Body of pancreas (tissue), 4 donors: ENCODE measurements around the gene DSPP. TPM values are rescaled to one million over a fixed set of nuclear protein-coding genes. Genes with fewer than 3 reads are reported as not detected.

Source experiments
- ATAC-seq: fragments of 150-250 bp; one replicate; pipeline ENCODE4 v1.9.1; 2016
- DNase-seq, 4 donors: peaks; one replicate each; pipeline ENCODE4 v3.0.0-alpha.2; 2019
- H3K27ac ChIP-seq, 4 donors: fragments of 200-600 bp; sonication (generic); 1 replicate in 3 of 4; 2 replicates in 1 of 4; pipeline versions ENCODE4 v1.5.1 to v1.6.1; 2016 to 2019; ENCODE audit warnings: mild to moderate bottlenecking in 1 of 4, mixed read lengths in 1 of 4, moderate library complexity in 1 of 4
- H3K27me3 ChIP-seq, 2 donors: fragments of 200-600 bp; sonication (generic); one replicate each; pipeline ENCODE4 v1.6.0; 2016; ENCODE audit warnings: mild to moderate bottlenecking in 1 of 2
- H3K36me3 ChIP-seq, 2 donors: fragments of 200-600 bp; sonication (generic); replicated peaks in 1 of 2; 2 replicates each; pipeline ENCODE4 v1.5.1; 2016; ENCODE audit warnings: low read depth in 2 of 2; ENCODE audit not compliant: insufficient read depth in 1 of 2
- H3K4me1 ChIP-seq: fragments of 200-600 bp; sonication (generic); one replicate; pipeline ENCODE4 v1.6.0; 2016
- H3K4me3 ChIP-seq, 2 donors: fragments of 200-600 bp; sonication (generic); 1 replicate in 1 of 2; 2 replicates in 1 of 2; pipeline ENCODE4 v1.5.1; 2016 to 2019
- H3K9me3 ChIP-seq, 3 donors: fragments of 200-600 bp; sonication (generic); 1 replicate in 2 of 3; 2 replicates in 1 of 3; pipeline ENCODE4 v1.5.1; 2016
- CTCF ChIP-seq, 7 experiments: fragments of 450-650 bp in 4 of 7; fragments of 200-600 bp in 3 of 7; sonication (generic) in 3 of 7; IDR thresholded peaks; one replicate each; pipeline ENCODE4 v1.5.1; 2016 to 2019; ENCODE audit warnings: antibody characterized with exemption in 7 of 7
- POLR2A ChIP-seq, 3 donors: fragments of 450-650 bp; IDR thresholded peaks; one replicate each; pipeline ENCODE4 v1.6.1; 2016; ENCODE audit warnings: antibody characterized with exemption in 3 of 3, mild to moderate bottlenecking in 2 of 3
- WGBS, 2 donors: methylation state at CpG; one replicate each; pipeline ENCODE4 v1.1.5; 2017; 5-methylcytosine and 5-hydroxymethylcytosine counted together
- intact Hi-C: fragments of 100-400 bp; cut with DNase I; formaldehyde crosslinking; loops from one replicate; pipeline ENCODE4 v1.15.1; 2023
- total RNA-seq, 2 donors: library from RNA; depleted of rRNA; stranded (reverse); fragments of >200 nt; gene quantifications; one replicate each; pipeline ENCODE4 v1.1.0, GENCODE V29; 2016

Gene DSPP
- total RNA-seq, 2 donors from 2014 or later = not detected

DNA sequence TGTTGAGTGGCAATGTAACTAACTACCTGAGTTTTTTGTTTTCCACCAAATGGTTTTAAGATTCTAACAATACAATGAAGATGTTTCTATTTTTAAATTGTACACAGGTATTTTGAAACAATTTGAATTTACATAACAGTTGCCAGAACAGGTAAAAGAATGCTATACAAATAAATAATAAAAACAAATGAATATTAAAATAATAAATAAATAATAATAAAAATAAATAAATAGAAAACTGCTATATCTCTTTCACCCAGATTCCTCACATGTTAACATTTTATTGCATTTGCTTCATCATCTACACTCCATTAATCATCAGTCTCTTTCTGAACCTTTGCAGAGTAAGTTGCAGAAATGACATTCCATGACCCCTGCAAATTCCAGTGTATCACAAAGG, 32.3 kb upstream of the DSPP start:
- Histone ChIP-seq H3K36me3 (no peaks in the 10 kb centered on the region), H3K4me1 (no peaks in the 10 kb centered on the region), H3K27me3 (no peaks in the 10 kb centered on the region), H3K9me3 (no peaks in the 10 kb centered on the region), H3K4me3 (no peak overlapping the region), H3K27ac (no peak overlapping the region)
- no peak for ATAC-seq
- intact Hi-C loops = no loop called here
- DNase-seq = no peak
- TF ChIP-seq CTCF (IDR thresholded peaks at IDR 0.05) (no peak), POLR2A (IDR thresholded peaks at IDR 0.05) (no peak)

DNA sequence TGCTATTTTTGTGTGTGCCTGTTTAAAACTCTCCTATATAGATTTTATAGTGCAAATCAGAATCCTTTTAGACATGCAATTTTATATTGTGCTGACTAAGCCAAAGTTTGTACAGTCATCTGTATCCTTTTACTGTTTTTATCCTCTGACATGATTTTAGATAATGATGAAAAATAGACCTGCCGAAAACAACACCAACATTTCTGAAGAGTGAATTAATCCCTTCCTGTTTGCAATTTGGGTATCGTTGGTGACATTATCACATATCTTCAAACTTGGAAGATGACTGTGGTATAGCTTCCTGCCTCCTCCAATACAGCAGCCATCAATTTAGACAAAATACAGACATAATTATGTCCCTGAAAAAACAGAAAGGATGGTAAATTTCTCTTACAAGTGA, 28.9 kb upstream of the DSPP start:
- TF ChIP-seq POLR2A (IDR thresholded peaks at IDR 0.05) = no peak
- TF ChIP-seq CTCF (IDR thresholded peaks at IDR 0.05) = no peak
- intact Hi-C loops = no loop called here
- Histone ChIP-seq H3K36me3 (no peaks in the 10 kb centered on the region), H3K27me3 (no peaks in the 10 kb centered on the region), H3K27ac (no peak overlapping the region), H3K9me3 (no peaks in the 10 kb centered on the region), H3K4me1 (no peaks in the 10 kb centered on the region), H3K4me3 (no peak overlapping the region)
- DNase-seq = no peak
- ATAC-seq = no peak
- 48 to 50% methylated on average over 2 of the region's 2 CpGs for WGBS, 2 donors

- H3K9me3 ChIP-seq = no peaks in the 10 kb centered on the region
- intact Hi-C loops = no loop called here
- H3K27ac ChIP-seq = no peak overlapping the region
- TF ChIP-seq CTCF (IDR thresholded peaks at IDR 0.05) (no peak), POLR2A (IDR thresholded peaks at IDR 0.05) (no peak)
- DNase-seq = no peak
- H3K36me3 ChIP-seq = no peaks in the 10 kb centered on the region
- no peaks in the 10 kb centered on the region for H3K4me1 ChIP-seq
- no peak overlapping the region for H3K4me3 ChIP-seq
- 36 to 43% methylated on average over 3 of the region's 3 CpGs for WGBS, 2 donors
- no peaks in the 10 kb centered on the region for H3K27me3 ChIP-seq
- no peak for ATAC-seq
These were observed 28.3 kb upstream of the DSPP start for GRCh38 chr4:87580057-87580456.

GRCh38 chr4:87584222-87584908, 24.0 kb upstream of the DSPP start:
- no peak for ATAC-seq
- DNase-seq = no peak

More at GRCh38 chr4:87584222-87584908, 24.0 kb upstream of the DSPP start:
- no peaks in the 10 kb centered on the region for H3K4me1 ChIP-seq
- no peaks in the 10 kb centered on the region for H3K36me3 ChIP-seq
- 50 to 60% methylated on average over 2 of the region's 2 CpGs for WGBS, 2 donors
- H3K4me3 ChIP-seq = no peak overlapping the region
- H3K9me3 ChIP-seq = no peaks in the 10 kb centered on the region
- intact Hi-C loops = no loop called here
- no peak for TF ChIP-seq CTCF (IDR thresholded peaks at IDR 0.05)
- TF ChIP-seq POLR2A (IDR thresholded peaks at IDR 0.05) = no peak
- no peak overlapping the region for H3K27ac ChIP-seq
- no peaks in the 10 kb centered on the region for H3K27me3 ChIP-seq
